Measurements from ENCODE around the gene PDSS2. TPM values are rescaled to one million over a fixed set of nuclear protein-coding genes. Genes with fewer than 3 reads are reported as not detected.

The PDSS2 gene
- total and polyA plus RNA-seq, 2 donors (not counting 1 experiment from before 2014, with no cell fraction given) = 16.9 to 17.0 TPM

- Mint-ChIP-seq H3K27ac (no peak overlapping the region), H3K4me1 (peaks cover 7% of the 10 kb centered on the region), H3K9me3 (ENCODE audit: insufficient read depth) (no peaks in the 10 kb centered on the region), H3K4me3 (no peak overlapping the region), H3K27me3 (peaks cover 3% of the 10 kb centered on the region)
- ATAC-seq (ENCODE audit: low read depth) (no peak), DNase-seq (no peak)
- Histone ChIP-seq H3K4me2 (replicated peaks; ENCODE audit: low read depth, low read length, poor library complexity, severe bottlenecking) (no peak overlapping the region), H3K27me3 (replicated peaks in 1 of 4; ENCODE audit: control extremely low read depth in 1 of 4, control insufficient read depth in 3 of 4, insufficient read depth in 4 of 4, low read length in 3 of 4) (no peaks in the 10 kb centered on the region), H2AFZ (ENCODE audit: insufficient read depth, low read depth, low read length, poor library complexity, severe bottlenecking) (no peak overlapping the region), H3K9me3 (ENCODE audit: control extremely low read depth in 1 of 3, control insufficient read depth in 2 of 3, insufficient read depth in 1 of 3, low read length in 2 of 3) (no peaks in the 10 kb centered on the region), H3K9ac (ENCODE audit: low read length) (no peak overlapping the region), H3K79me2 (ENCODE audit: control insufficient read depth, insufficient read depth, low read length) (no peaks in the 10 kb centered on the region), H3K4me3 (ENCODE audit: control extremely low read depth in 1 of 5, extremely low read depth in 1 of 5, insufficient read depth in 1 of 5, low read depth in 2 of 5, low read length in 4 of 5) (no peak overlapping the region), H4K20me1 (ENCODE audit: control insufficient read depth, insufficient read depth, low read length, poor library complexity, severe bottlenecking) (no peaks in the 10 kb centered on the region), H3K36me3 (replicated peaks in 1 of 2; ENCODE audit: control extremely low read depth in 1 of 2, control insufficient read depth in 1 of 2, extremely low read depth in 1 of 2, insufficient read depth in 2 of 2, low read length in 1 of 2) (no peaks in the 10 kb centered on the region), H3K4me1 (ENCODE audit: control insufficient read depth in 2 of 2, insufficient read depth in 2 of 2, low read length in 2 of 2) (no peaks in the 10 kb centered on the region), H3K27ac (ENCODE audit: low read length in 2 of 2) (no peak overlapping the region)
- POLR2A ChIA-PET = interaction anchor here (0.7 kb wide), 1 partner anchor 8 kb away, joined by 4 read pairs; no protein-coding TSS in a partner anchor
- 96% methylated on average over 3 of the region's 5 CpGs for WGBS (ENCODE audit: insufficient coverage)
- TF ChIP-seq CTCF (IDR thresholded peaks at IDR 0.05) (no peak), EZH2 (IDR thresholded peaks at IDR 0.05; ENCODE audit: borderline replicate concordance, insufficient read depth, low read depth, low read length, poor library complexity, severe bottlenecking) (no peak)
- CTCF ChIA-PET = interaction anchor here (1.0 kb wide), 1 partner anchor 10 kb away, joined by 3 read pairs; no protein-coding TSS in a partner anchor
- intact Hi-C loops (cut with micrococcal nuclease) = no loop called here
Observed at GRCh38 chr6:107125771-107126170, 333.6 kb downstream of the PDSS2 start.

GRCh38 chr6:107124934-107125348 lies 334.4 kb downstream of the PDSS2 start:
- WGBS (ENCODE audit: insufficient coverage) = 89% methylated on average over 1 of the region's 4 CpGs

More at GRCh38 chr6:107124934-107125348, 334.4 kb downstream of the PDSS2 start:
- Histone ChIP-seq H3K9me3 (ENCODE audit: control extremely low read depth in 1 of 3, control insufficient read depth in 2 of 3, insufficient read depth in 1 of 3, low read length in 2 of 3) (no peaks in the 10 kb centered on the region), H3K27me3 (replicated peaks in 1 of 4; ENCODE audit: control extremely low read depth in 1 of 4, control insufficient read depth in 3 of 4, insufficient read depth in 4 of 4, low read length in 3 of 4) (no peaks in the 10 kb centered on the region), H3K27ac (ENCODE audit: low read length in 2 of 2) (no peak overlapping the region), H4K20me1 (ENCODE audit: control insufficient read depth, insufficient read depth, low read length, poor library complexity, severe bottlenecking) (no peaks in the 10 kb centered on the region), H3K4me1 (ENCODE audit: control insufficient read depth in 2 of 2, insufficient read depth in 2 of 2, low read length in 2 of 2) (no peaks in the 10 kb centered on the region), H3K36me3 (replicated peaks in 1 of 2; ENCODE audit: control extremely low read depth in 1 of 2, control insufficient read depth in 1 of 2, extremely low read depth in 1 of 2, insufficient read depth in 2 of 2, low read length in 1 of 2) (no peaks in the 10 kb centered on the region), H3K4me3 (ENCODE audit: control extremely low read depth in 1 of 5, extremely low read depth in 1 of 5, insufficient read depth in 1 of 5, low read depth in 2 of 5, low read length in 4 of 5) (no peak overlapping the region), H3K4me2 (replicated peaks; ENCODE audit: low read depth, low read length, poor library complexity, severe bottlenecking) (no peak overlapping the region), H2AFZ (ENCODE audit: insufficient read depth, low read depth, low read length, poor library complexity, severe bottlenecking) (no peak overlapping the region), H3K79me2 (ENCODE audit: control insufficient read depth, insufficient read depth, low read length) (no peaks in the 10 kb centered on the region), H3K9ac (ENCODE audit: low read length) (no peak overlapping the region)
- CTCF ChIA-PET = no interaction called here
- Mint-ChIP-seq H3K27me3 (peaks cover 3% of the 10 kb centered on the region), H3K9me3 (ENCODE audit: insufficient read depth) (no peaks in the 10 kb centered on the region), H3K4me3 (peak overlapping the region; percentile 45), H3K27ac (no peak overlapping the region), H3K4me1 (peaks cover 7% of the 10 kb centered on the region)
- ATAC-seq (ENCODE audit: low read depth) (peak; percentile 10), DNase-seq (no peak)
- TF ChIP-seq CTCF (IDR thresholded peaks at IDR 0.05) = no peak
- no peak for TF ChIP-seq EZH2 (IDR thresholded peaks at IDR 0.05; ENCODE audit: borderline replicate concordance, insufficient read depth, low read depth, low read length, poor library complexity, severe bottlenecking)
- intact Hi-C loops (cut with micrococcal nuclease) = no loop called here
- POLR2A ChIA-PET = no interaction called here

All from B cell (primary cell).